NCI-H446 treated with DMSO at 0.1 percent for 48 hours (cell line): ENCODE data around the gene DNAJB9.
"Not testable (repeated sequence)": the region's sequence is repeated elsewhere in the genome, so short reads cannot be mapped to it uniquely, and the experiment has no call there.

Experiments
- DNase-seq: peaks from one replicate; lab custom pipeline; 2025; lab: John Stamatoyannopoulos, UW

The DNAJB9 gene

DNA sequence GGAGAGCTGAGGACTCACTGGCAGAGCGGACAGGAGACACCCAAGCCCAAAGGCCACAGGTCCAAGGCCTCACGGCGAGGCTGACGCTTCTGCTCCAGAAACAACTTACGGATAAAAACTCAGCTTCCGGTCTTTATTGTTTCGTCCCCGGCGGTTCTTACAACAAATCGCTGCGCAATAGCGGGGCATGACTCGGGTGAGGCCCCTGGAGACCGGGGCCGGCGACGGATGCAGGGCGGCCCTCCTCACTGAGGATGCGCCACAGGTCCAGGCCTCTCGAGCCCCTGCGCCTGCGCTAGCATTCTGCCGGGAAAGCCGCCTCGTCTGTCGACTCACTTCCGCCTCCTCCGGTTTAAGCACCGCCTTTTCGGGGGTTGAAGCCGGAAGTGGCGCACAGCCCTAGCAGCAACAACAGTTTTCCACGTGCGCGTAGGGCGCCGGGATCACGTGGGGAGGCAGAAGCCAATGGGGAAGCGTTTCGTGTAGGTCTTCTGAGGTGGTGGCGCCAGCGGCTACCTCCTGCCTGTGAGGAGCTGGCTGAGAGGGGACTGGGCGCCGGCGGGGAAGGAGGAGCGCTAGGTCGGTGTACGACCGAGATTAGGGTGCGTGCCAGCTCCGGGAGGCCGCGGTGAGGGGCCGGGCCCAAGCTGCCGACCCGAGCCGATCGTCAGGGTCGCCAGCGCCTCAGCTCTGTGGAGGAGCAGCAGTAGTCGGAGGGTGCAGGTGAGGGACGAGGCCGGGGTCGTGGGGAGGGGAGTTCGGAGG lies at the start of gene DNAJB9, which contains the start of gene THAP5:
Gene DNAJB9 (plus strand): TSS at position 494 of the 765 bp plus-strand sequence. CDS start 1,853 bp downstream, outside the sequence.
Gene THAP5 (minus strand): TSS at position 326 of the 765 bp plus-strand sequence. CDS start 137 bp downstream, at position 189.
- peak; percentile 96 for DNase-seq

GRCh38 chr7:108522780-108523179 lies 46.9 kb upstream of the DNAJB9 start:
- DNase-seq, result no peak

GRCh38 chr7:108525327-108525984 lies 44.2 kb upstream of the DNAJB9 start:
- peak; percentile 82 for DNase-seq

- peak; percentile 97 for DNase-seq
Observed at GRCh38 chr7:108525985-108526767, 43.5 kb upstream of the DNAJB9 start, which contains the start of gene PNPLA8. Gene PNPLA8, minus strand, starts transcription at chr7:108526135. Its CDS starts 10,644 bp downstream, at chr7:108515491.

DNA sequence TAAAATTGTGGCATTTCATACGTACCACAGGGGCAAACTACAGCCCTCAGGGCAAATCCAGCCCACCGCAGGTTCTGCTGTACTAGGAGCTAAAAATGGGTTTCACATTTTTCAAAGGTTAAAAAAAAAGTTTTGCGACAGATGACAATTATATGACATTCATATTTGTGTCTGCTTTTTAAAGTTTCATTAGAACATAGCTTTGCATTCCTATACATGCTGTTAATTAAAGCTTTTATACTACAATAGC lies 43.0 kb upstream of the DNAJB9 start:
- DNase-seq, result no peak

DNA sequence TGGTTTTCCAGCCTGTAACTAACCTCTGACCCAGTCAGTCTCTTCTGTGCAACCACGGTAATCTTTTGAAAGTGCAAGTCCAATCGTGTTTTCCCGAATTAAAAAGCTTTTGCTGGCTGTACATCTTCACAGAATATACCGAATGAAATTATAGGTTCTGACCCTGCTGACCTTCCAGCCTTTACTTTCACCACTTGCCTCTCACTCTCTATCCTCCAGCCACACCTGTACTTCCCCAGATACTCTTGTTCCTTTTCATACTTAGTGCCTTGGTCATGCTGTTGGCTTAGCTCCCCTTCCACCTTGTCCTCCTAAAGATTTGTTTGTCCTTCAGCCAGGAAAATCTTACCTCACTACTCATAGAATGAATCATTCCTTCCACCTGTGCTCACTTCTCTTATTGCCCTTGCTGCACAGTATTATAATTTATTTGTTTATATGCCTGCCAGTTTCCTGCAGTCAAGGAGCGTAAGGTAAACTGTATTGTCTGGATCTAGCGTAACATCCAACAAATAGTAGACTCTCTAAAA lies 41.4 kb upstream of the DNAJB9 start:
- DNase-seq, result no peak

- no peak for DNase-seq
Observed at GRCh38 chr7:108529341-108529740, 40.3 kb upstream of the DNAJB9 start.

DNA sequence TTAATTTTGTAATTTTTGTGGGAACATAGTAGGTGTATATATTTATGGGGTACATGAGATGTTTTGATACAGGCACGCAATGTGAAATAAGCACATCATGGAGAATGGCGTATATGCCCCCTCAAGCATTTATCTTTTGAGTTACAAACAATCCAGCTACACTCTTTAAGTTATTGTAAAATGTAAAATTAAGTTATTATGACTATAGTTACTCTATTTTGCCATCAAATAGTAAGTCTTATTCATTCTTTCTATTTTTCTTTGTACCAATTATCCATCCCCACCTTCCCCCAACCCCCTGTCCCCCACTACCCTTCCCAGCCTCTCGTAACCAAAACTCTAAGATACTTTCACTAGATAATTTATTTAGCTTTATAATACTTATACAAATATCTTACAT lies 36.0 kb upstream of the DNAJB9 start:
- no peak for DNase-seq

GRCh38 chr7:108535257-108535656 lies 34.4 kb upstream of the DNAJB9 start:
- no peak for DNase-seq

DNA sequence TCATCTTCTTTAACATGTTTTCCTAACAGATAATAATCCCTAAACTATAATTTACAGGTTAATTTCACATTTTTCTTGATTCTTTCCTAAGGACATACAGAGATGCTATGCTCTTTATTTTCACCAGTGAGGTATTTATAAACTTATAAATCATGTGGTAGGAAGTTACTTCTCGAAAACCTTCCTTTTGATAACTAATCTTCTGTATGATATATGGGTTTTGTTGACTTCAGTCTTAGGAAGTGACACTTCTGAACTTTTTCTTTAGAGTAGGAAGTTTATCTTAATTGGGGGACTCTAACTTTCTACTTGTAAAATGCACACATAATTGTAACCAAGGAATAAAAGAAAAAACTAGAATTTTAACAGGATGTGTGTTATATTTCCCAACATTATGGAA lies 33.9 kb upstream of the DNAJB9 start:
- no peak for DNase-seq

DNA sequence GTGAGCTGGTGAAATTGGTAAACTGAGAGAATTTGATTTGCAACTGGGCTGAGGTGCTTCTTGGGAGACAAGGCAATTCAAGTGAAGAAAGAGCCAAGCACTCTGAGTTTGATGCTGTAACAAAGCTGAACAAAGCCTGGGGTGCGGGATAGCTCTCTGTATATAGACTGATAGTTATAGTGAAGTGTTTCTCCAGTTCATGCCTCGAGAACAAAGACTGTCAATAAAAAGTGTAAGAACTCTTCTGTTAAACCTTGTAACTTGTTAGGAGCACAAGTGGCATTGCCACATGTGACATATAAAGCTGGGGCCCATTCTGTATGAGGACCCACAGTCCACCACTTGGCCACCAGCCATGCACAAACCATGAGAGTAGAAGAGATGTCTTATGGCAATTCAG lies 32.4 kb upstream of the DNAJB9 start:
- DNase-seq, result no peak

- not testable (repeated sequence) for DNase-seq
Observed at GRCh38 chr7:108538236-108538635, 31.4 kb upstream of the DNAJB9 start.

GRCh38 chr7:108538685-108539084 lies 31.0 kb upstream of the DNAJB9 start:
- DNase-seq, result not testable (repeated sequence)

GRCh38 chr7:108541478-108541877 lies 28.2 kb upstream of the DNAJB9 start:
- no peak for DNase-seq

- not testable (repeated sequence) for DNase-seq
Observed at GRCh38 chr7:108548141-108548896, 21.4 kb upstream of the DNAJB9 start.

DNA sequence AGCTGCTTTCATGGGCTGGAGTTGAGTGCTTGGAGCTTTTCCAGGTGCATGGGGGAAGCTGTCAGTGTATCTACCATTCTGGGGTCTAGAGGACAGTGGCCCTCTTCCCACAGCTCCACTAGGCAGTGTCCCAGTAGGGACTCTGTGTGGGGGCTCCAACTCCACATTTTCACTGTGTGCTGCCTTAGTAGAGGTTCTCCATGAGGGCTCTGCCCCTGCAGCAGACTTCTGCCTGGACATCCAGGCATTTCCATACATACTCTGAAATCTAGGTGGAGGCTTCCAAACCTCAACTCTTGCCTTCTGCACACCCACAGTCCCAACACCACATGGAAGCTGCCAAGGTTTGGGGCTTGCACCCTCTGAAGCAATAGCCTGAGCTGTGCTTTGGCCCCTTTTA lies 13.0 kb upstream of the DNAJB9 start:
- not testable (repeated sequence) for DNase-seq

- no peak for DNase-seq
Observed at GRCh38 chr7:108557191-108557590, 12.5 kb upstream of the DNAJB9 start.

GRCh38 chr7:108557617-108558016 lies 12.1 kb upstream of the DNAJB9 start:
- DNase-seq, result no peak

GRCh38 chr7:108559253-108559652 lies 10.4 kb upstream of the DNAJB9 start:
- no peak for DNase-seq

DNA sequence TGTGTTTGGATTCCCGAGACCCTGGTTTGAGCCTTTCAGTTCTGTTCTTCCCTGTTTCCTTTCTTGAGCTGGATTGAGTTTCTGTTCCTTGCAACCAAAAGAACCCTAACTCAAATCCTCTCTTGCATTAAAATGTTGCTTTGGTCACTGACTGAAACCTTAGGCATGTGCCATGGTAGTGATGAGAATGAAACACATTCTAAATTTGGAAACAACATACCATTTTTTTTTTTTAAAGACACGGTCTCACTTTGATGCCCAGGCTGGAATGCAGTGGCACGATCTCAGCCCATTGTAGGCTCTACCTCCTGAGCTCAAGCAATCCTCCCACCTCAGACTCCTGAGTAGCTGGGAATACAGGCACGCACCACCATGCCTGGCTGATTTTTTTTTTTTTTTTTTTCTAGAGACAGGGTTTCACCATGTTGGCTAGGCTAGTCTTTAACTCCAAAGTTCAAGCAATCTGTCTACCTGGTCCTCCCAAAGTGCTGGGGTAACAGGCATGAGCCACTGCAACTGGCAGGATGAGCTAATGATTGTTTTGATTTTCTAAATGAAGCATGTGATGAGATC lies 8.5 kb upstream of the DNAJB9 start:
- no peak for DNase-seq

GRCh38 chr7:108565987-108566386 lies 3.7 kb upstream of the DNAJB9 start:
- no peak for DNase-seq
